Measurements from ENCODE around the gene TPGS1. TPM values are rescaled to one million over a fixed set of nuclear protein-coding genes. Genes with fewer than 3 reads are reported as not detected.

TPGS1 gene
- total and polyA plus RNA-seq, 11 donors = 5.7 to 39.3 (median 11.7) TPM

GRCh38 chr19:518598-519231 is 11.4 kb downstream of the TPGS1 start:
- WGBS, 4 donors = 48 to 73% (median 66%) methylated on average over 26 to 58 of the region's 58 CpGs

GRCh38 chr19:519449-519865 is 12.2 kb downstream of the TPGS1 start:
- intact Hi-C loops (cut with DNase I) = no loop called here
- WGBS, 4 donors = 83 to 96% (median 89%) methylated on average over 24 to 45 of the region's 45 CpGs
- Histone ChIP-seq H3K27ac (no peak overlapping the region), H3K4me3 (no peak overlapping the region), H3K4me1 (no peaks in the 10 kb centered on the region), H3K9me3 (peaks cover 0 to 4% (median 0%) of the 10 kb centered on the region in 12 donors), H3K36me3 (peaks cover 0 to 18% (median 0%) of the 10 kb centered on the region in 9 donors), H3K27me3 (no peaks in the 10 kb centered on the region)
- ATAC-seq = no peak
- no peak for TF ChIP-seq POLR2A (IDR thresholded peaks at IDR 0.05)
- TF ChIP-seq CTCF (IDR thresholded peaks at IDR 0.05) = no peak
- peak in 1 of 5 donors; percentile 15 for DNase-seq

More at GRCh38 chr19:518598-519231, 11.4 kb downstream of the TPGS1 start:
- intact Hi-C loops (cut with DNase I) = no loop called here
- H3K27ac ChIP-seq = no peak overlapping the region
- H3K27me3 ChIP-seq = no peaks in the 10 kb centered on the region
- H3K9me3 ChIP-seq = peaks cover 0 to 4% (median 0%) of the 10 kb centered on the region in 12 donors
- H3K4me3 ChIP-seq = no peak overlapping the region
- ATAC-seq = peak in 1 of 4 donors; percentile 15
- peak in 1 of 5 donors; percentile 25 for DNase-seq
- H3K4me1 ChIP-seq = no peaks in the 10 kb centered on the region
- peaks cover 0 to 18% (median 4%) of the 10 kb centered on the region in 9 donors for H3K36me3 ChIP-seq
- TF ChIP-seq CTCF (IDR thresholded peaks at IDR 0.05) = no peak

GRCh38 chr19:522726-523125 is 15.4 kb downstream of the TPGS1 start:
- no peak for ATAC-seq
- Histone ChIP-seq H3K9me3 (peaks cover 0 to 4% (median 0%) of the 10 kb centered on the region in 12 donors), H3K27me3 (peaks cover 0 to 5% (median 0%) of the 10 kb centered on the region in 9 donors), H3K36me3 (peaks cover 0 to 18% (median 0%) of the 10 kb centered on the region in 9 donors), H3K27ac (no peak overlapping the region), H3K4me3 (no peak overlapping the region), H3K4me1 (no peaks in the 10 kb centered on the region)
- intact Hi-C loops (cut with DNase I) = no loop called here
- WGBS, 4 donors = 96 to 98% (median 97%) methylated on average over 12 of the region's 12 CpGs
- DNase-seq = no peak
- TF ChIP-seq CTCF (IDR thresholded peaks at IDR 0.05) (no peak), POLR2A (IDR thresholded peaks at IDR 0.05) (no peak)

- Histone ChIP-seq H3K4me1 (no peaks in the 10 kb centered on the region), H3K27me3 (peaks cover 0 to 5% (median 0%) of the 10 kb centered on the region in 9 donors), H3K9me3 (peaks cover 0 to 4% (median 0%) of the 10 kb centered on the region in 12 donors), H3K27ac (no peak overlapping the region), H3K36me3 (peaks cover 0 to 15% (median 0%) of the 10 kb centered on the region in 9 donors), H3K4me3 (peak overlapping the region in 4 of 12 donors; percentile 7 to 32 (median 28))
- 53 to 70% (median 62%) methylated on average over 15 to 29 of the region's 29 CpGs for WGBS, 4 donors
- DNase-seq = peak in 2 of 5 donors; percentile 58 to 66
- TF ChIP-seq CTCF (IDR thresholded peaks at IDR 0.05) (no peak), POLR2A (IDR thresholded peaks at IDR 0.05) (no peak)
- intact Hi-C loops (cut with DNase I) = no loop called here
- peak; percentile 32 to 54 (median 46) for ATAC-seq
Observed at GRCh38 chr19:524062-524674, 16.9 kb downstream of the TPGS1 start.
